WERI-Rb-1 (cell line): ENCODE measurements around the gene MLN.

Experiments
- DNase-seq: peaks from one replicate; pipeline ENCODE4 v3.0.0-alpha.2; 2020
- H3K27ac ChIP-seq: fragments of 250-450 bp; sonication (Bioruptor Pico); 2 replicates; pipeline ENCODE4 v1.5.1; 2020; ENCODE audit warnings: mild to moderate bottlenecking, moderate library complexity
- H3K27me3 ChIP-seq: fragments of 250-450 bp; sonication (Bioruptor Pico); 2 replicates; pipeline ENCODE4 v1.5.1; 2021; ENCODE audit warnings: mild to moderate bottlenecking, low read depth, moderate library complexity; ENCODE audit not compliant: insufficient read depth, severe bottlenecking
- H3K36me3 ChIP-seq: fragments of 250-450 bp; sonication (Bioruptor Pico); 2 replicates; pipeline ENCODE4 v1.5.1; 2020; ENCODE audit warnings: mild to moderate bottlenecking, moderate library complexity
- H3K4me3 ChIP-seq: 2 replicates; pipeline ENCODE4 v1.5.1; 2011; ENCODE audit warnings: low read depth, mild to moderate bottlenecking, control low read depth, low read length
- H3K9me3 ChIP-seq: fragments of 250-450 bp; sonication (Bioruptor Pico); 2 replicates; pipeline ENCODE4 v1.5.1; 2021; ENCODE audit warnings: mild to moderate bottlenecking, moderate library complexity; ENCODE audit not compliant: severe bottlenecking
- TF ChIP-seq, protein P1 (sequence below): IDR thresholded peaks from 2 replicates; pipeline ENCODE4 v1.5.1; 2011; ENCODE audit warnings: low read depth, mild to moderate bottlenecking, control low read depth, inconsistent platforms, low read length

Gene MLN

DNA sequence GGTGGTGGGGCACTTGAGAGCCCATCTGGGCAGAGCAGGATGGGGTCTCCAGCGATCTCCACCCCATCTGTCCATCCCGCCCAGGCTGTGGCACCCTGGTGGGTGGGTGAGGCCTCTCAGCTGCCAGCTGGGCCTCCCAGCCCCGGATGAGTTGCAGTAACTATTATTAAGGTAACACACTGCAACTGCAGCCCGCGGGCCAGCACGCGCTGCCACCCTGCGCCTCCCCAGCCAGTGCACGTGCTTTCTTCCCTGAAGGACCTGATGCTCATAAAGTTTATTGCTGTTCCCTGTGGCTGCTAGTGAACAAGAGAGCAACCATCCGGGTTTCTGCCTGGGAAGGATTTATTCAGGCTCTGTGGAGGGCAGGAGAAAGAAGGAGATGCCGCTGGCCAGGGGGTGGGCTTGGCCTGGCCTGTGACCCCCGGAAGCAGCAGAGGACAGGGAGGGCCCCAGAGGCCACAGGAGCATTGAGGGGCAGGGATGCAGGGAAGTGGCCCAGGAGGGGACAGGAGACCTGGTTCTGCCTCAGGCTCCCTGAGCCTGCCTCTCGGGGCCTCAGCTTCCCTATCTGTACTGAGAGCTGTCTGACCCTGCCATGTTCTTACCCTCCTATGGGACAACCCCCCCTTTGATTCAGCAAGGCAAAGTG is 58.8 kb downstream of the MLN start:
- peak; percentile 66 for DNase-seq
- H3K36me3 ChIP-seq, result no peaks in the 10 kb centered on the region
- H3K27ac ChIP-seq, result peak overlapping the region; percentile 87

More for the DNA sequence above, 58.8 kb downstream of the MLN start:
- Histone ChIP-seq H3K4me3 (no peak overlapping the region), H3K27me3 (no peaks in the 10 kb centered on the region), H3K9me3 (no peaks in the 10 kb centered on the region)
- TF ChIP-seq, protein P1, sequence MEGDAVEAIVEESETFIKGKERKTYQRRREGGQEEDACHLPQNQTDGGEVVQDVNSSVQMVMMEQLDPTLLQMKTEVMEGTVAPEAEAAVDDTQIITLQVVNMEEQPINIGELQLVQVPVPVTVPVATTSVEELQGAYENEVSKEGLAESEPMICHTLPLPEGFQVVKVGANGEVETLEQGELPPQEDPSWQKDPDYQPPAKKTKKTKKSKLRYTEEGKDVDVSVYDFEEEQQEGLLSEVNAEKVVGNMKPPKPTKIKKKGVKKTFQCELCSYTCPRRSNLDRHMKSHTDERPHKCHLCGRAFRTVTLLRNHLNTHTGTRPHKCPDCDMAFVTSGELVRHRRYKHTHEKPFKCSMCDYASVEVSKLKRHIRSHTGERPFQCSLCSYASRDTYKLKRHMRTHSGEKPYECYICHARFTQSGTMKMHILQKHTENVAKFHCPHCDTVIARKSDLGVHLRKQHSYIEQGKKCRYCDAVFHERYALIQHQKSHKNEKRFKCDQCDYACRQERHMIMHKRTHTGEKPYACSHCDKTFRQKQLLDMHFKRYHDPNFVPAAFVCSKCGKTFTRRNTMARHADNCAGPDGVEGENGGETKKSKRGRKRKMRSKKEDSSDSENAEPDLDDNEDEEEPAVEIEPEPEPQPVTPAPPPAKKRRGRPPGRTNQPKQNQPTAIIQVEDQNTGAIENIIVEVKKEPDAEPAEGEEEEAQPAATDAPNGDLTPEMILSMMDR, result no peak
